Naive B cell (primary cell): ENCODE data around the gene ZBTB43. TPM values are rescaled to one million over a fixed set of nuclear protein-coding genes. Genes with fewer than 3 reads are reported as not detected.
"Not testable (repeated sequence)": the region's sequence is repeated elsewhere in the genome, so short reads cannot be mapped to it uniquely, and the experiment has no call there.

Source experiments
- ATAC-seq, 2 donors: fragments of 150-1000 bp; cut with Tn5 transposase; 2 replicates each; pipeline ENCODE4 v1.10.0; 2021; ENCODE audit warnings: low read depth in 2 of 2, mild to moderate bottlenecking in 2 of 2, moderate library complexity in 2 of 2
- DNase-seq: peaks from one replicate; pipeline ENCODE4 v3.0.0; 2022
- H3K27ac Mint-ChIP-seq, 6 donors: one replicate each; pipeline ENCODE4 v1.8.0; 2020 to 2022; ENCODE audit warnings: mild to moderate bottlenecking in 6 of 6, mixed read lengths in 6 of 6, moderate library complexity in 5 of 6, inconsistent platforms in 2 of 6
- H3K27me3 Mint-ChIP-seq, 3 donors: one replicate each; pipeline ENCODE4 v1.8.0; 2021 to 2022; ENCODE audit warnings: mixed read lengths in 3 of 3, mild to moderate bottlenecking in 1 of 3
- H3K36me3 Mint-ChIP-seq, 2 donors: one replicate each; pipeline ENCODE4 v1.8.0; 2020 to 2022; ENCODE audit warnings: mixed read lengths in 2 of 2, inconsistent platforms in 1 of 2, mild to moderate bottlenecking in 1 of 2
- H3K4me1 Mint-ChIP-seq, 3 donors: one replicate each; pipeline ENCODE4 v1.8.0; 2020 to 2022; ENCODE audit warnings: mixed read lengths in 3 of 3, inconsistent platforms in 1 of 3, mild to moderate bottlenecking in 1 of 3, moderate library complexity in 1 of 3
- H3K4me3 Mint-ChIP-seq, 8 donors: one replicate each; pipeline ENCODE4 v1.8.0; 2020 to 2022; ENCODE audit warnings: mild to moderate bottlenecking in 8 of 8, mixed read lengths in 8 of 8, moderate library complexity in 8 of 8, inconsistent platforms in 2 of 8
- H3K9me3 Mint-ChIP-seq, 7 donors: one replicate each; pipeline ENCODE4 v1.8.0; 2020 to 2022; ENCODE audit warnings: mixed read lengths in 7 of 7, mild to moderate bottlenecking in 5 of 7, inconsistent platforms in 2 of 7, moderate library complexity in 1 of 7
- polyA plus RNA-seq, 6 donors: library from polyadenylated mRNA; unstranded; fragments of 300-500 nt; fragmentation: Illumina TruSeq; gene quantifications; one replicate each; pipeline ENCODE4 v1.2.3, GENCODE V29; 2021; ENCODE audit warnings: low read depth in 6 of 6

ZBTB43 gene
- 10 to 100 TPM in 4 of 6 donors, 1 to 10 TPM in 2; 9.8 to 15.6 (median 11.4) TPM for polyA plus RNA-seq

- H3K27ac Mint-ChIP-seq, result peak within 1 kb of the TSS; percentile 94 to 99 (median 97)
- peaks cover 5 to 14% of the 10 kb centered on the region in 2 donors for H3K36me3 Mint-ChIP-seq
- ATAC-seq, result peak; percentile 89 to 91
- H3K4me1 Mint-ChIP-seq, result peaks cover 28 to 35% (median 32%) of the 10 kb centered on the region in 3 donors
- peak; percentile 97 for DNase-seq
- peak within 1 kb of the TSS; percentile 88 to 97 (median 94) for H3K4me3 Mint-ChIP-seq
- H3K27me3 Mint-ChIP-seq, result no peaks in the 10 kb centered on the region
- H3K9me3 Mint-ChIP-seq, result peaks cover 0 to 5% (median 2%) of the 10 kb centered on the region in 7 donors
Observed at GRCh38 chr9:126804696-126805553, at the start of gene ZBTB43. Gene ZBTB43, plus strand, starts transcription at chr9:126805040. Its CDS starts 27,470 bp downstream, at chr9:126832510.

- Mint-ChIP-seq H3K4me1 (peaks cover 0 to 6% (median 3%) of the 10 kb centered on the region in 3 donors), H3K27ac (no peak overlapping the region), H3K36me3 (no peaks in the 10 kb centered on the region), H3K9me3 (no peaks in the 10 kb centered on the region), H3K4me3 (no peak overlapping the region), H3K27me3 (peaks cover 5 to 16% (median 7%) of the 10 kb centered on the region in 3 donors)
- ATAC-seq (no peak), DNase-seq (no peak)
Observed at GRCh38 chr9:126755317-126755875, 49.4 kb upstream of the ZBTB43 start.

GRCh38 chr9:126756238-126756637 is 48.6 kb upstream of the ZBTB43 start:
- no peak overlapping the region for H3K4me3 Mint-ChIP-seq
- H3K36me3 Mint-ChIP-seq, result no peaks in the 10 kb centered on the region
- peaks cover 0 to 5% (median 0%) of the 10 kb centered on the region in 3 donors for H3K4me1 Mint-ChIP-seq
- peaks cover under 1 to 14% (median 7%) of the 10 kb centered on the region in 3 donors for H3K27me3 Mint-ChIP-seq
- H3K27ac Mint-ChIP-seq, result peak overlapping the region in 1 of 6 donors; percentile 25
- ATAC-seq (no peak), DNase-seq (no peak)
- H3K9me3 Mint-ChIP-seq, result no peaks in the 10 kb centered on the region

GRCh38 chr9:126756876-126757415 is 47.9 kb upstream of the ZBTB43 start:
- H3K36me3 Mint-ChIP-seq, result no peaks in the 10 kb centered on the region
- ATAC-seq (no peak), DNase-seq (no peak)
- no peaks in the 10 kb centered on the region for H3K4me1 Mint-ChIP-seq
- peaks cover 0 to 13% (median 7%) of the 10 kb centered on the region in 3 donors for H3K27me3 Mint-ChIP-seq
- H3K27ac Mint-ChIP-seq, result no peak overlapping the region
- no peak overlapping the region for H3K4me3 Mint-ChIP-seq
- no peaks in the 10 kb centered on the region for H3K9me3 Mint-ChIP-seq

- Mint-ChIP-seq H3K36me3 (no peaks in the 10 kb centered on the region), H3K9me3 (no peaks in the 10 kb centered on the region), H3K27ac (no peak overlapping the region), H3K4me3 (no peak overlapping the region), H3K4me1 (no peaks in the 10 kb centered on the region), H3K27me3 (peaks cover 0 to 13% (median 7%) of the 10 kb centered on the region in 3 donors)
- DNase-seq (no peak), ATAC-seq (no peak)
Observed at GRCh38 chr9:126758916-126759585, 45.8 kb upstream of the ZBTB43 start.

- H3K4me3 Mint-ChIP-seq, result no peak overlapping the region
- no peaks in the 10 kb centered on the region for H3K4me1 Mint-ChIP-seq
- H3K9me3 Mint-ChIP-seq, result no peaks in the 10 kb centered on the region
- H3K27ac Mint-ChIP-seq, result no peak overlapping the region
- peaks cover 0 to 13% (median 7%) of the 10 kb centered on the region in 3 donors for H3K27me3 Mint-ChIP-seq
- DNase-seq (no peak), ATAC-seq (no peak)
- no peaks in the 10 kb centered on the region for H3K36me3 Mint-ChIP-seq
Observed at GRCh38 chr9:126761274-126761673, 43.6 kb upstream of the ZBTB43 start.

GRCh38 chr9:126763130-126763764 is 41.6 kb upstream of the ZBTB43 start:
- peaks cover 0 to 9% (median 4%) of the 10 kb centered on the region in 3 donors for H3K27me3 Mint-ChIP-seq
- H3K4me1 Mint-ChIP-seq, result no peaks in the 10 kb centered on the region
- H3K4me3 Mint-ChIP-seq, result no peak overlapping the region
- no peak overlapping the region for H3K27ac Mint-ChIP-seq
- H3K9me3 Mint-ChIP-seq, result no peaks in the 10 kb centered on the region
- ATAC-seq, result no peak
- no peak for DNase-seq
- no peaks in the 10 kb centered on the region for H3K36me3 Mint-ChIP-seq

GRCh38 chr9:126773004-126773607 is 31.7 kb upstream of the ZBTB43 start:
- no peaks in the 10 kb centered on the region for H3K36me3 Mint-ChIP-seq
- H3K27me3 Mint-ChIP-seq, result peaks cover 11 to 20% (median 15%) of the 10 kb centered on the region in 3 donors
- no peak for DNase-seq
- no peaks in the 10 kb centered on the region for H3K4me1 Mint-ChIP-seq
- ATAC-seq, result no peak
- H3K9me3 Mint-ChIP-seq, result peaks cover 0 to 5% (median 0%) of the 10 kb centered on the region in 7 donors
- H3K4me3 Mint-ChIP-seq, result no peak overlapping the region
- no peak overlapping the region for H3K27ac Mint-ChIP-seq

- no peaks in the 10 kb centered on the region for H3K9me3 Mint-ChIP-seq
- no peak overlapping the region for H3K4me3 Mint-ChIP-seq
- H3K27me3 Mint-ChIP-seq, result peaks cover 28 to 33% (median 29%) of the 10 kb centered on the region in 3 donors
- ATAC-seq (no peak), DNase-seq (no peak)
- H3K36me3 Mint-ChIP-seq, result no peaks in the 10 kb centered on the region
- no peaks in the 10 kb centered on the region for H3K4me1 Mint-ChIP-seq
- H3K27ac Mint-ChIP-seq, result no peak overlapping the region
Observed at GRCh38 chr9:126775926-126776325, 28.9 kb upstream of the ZBTB43 start.

- no peak for ATAC-seq
- Mint-ChIP-seq H3K4me1 (peaks cover 0 to 6% (median 6%) of the 10 kb centered on the region in 3 donors), H3K9me3 (no peaks in the 10 kb centered on the region), H3K27me3 (peaks cover 29 to 42% (median 39%) of the 10 kb centered on the region in 3 donors), H3K36me3 (no peaks in the 10 kb centered on the region), H3K27ac (no peak overlapping the region), H3K4me3 (no peak overlapping the region)
- DNase-seq, result no peak
Observed at GRCh38 chr9:126777733-126778132, 27.1 kb upstream of the ZBTB43 start.

GRCh38 chr9:126778141-126778540 is 26.7 kb upstream of the ZBTB43 start:
- no peak for DNase-seq
- Mint-ChIP-seq H3K4me1 (peaks cover 0 to 6% (median 6%) of the 10 kb centered on the region in 3 donors), H3K27me3 (peaks cover 29 to 46% (median 35%) of the 10 kb centered on the region in 3 donors), H3K4me3 (no peak overlapping the region), H3K36me3 (no peaks in the 10 kb centered on the region), H3K9me3 (no peaks in the 10 kb centered on the region), H3K27ac (peak overlapping the region in 1 of 6 donors; percentile 75)
- no peak for ATAC-seq

- not testable (repeated sequence) for ATAC-seq, H3K27ac Mint-ChIP-seq, H3K36me3 Mint-ChIP-seq, H3K4me3 Mint-ChIP-seq, H3K4me1 Mint-ChIP-seq, H3K9me3 Mint-ChIP-seq, DNase-seq
- peaks cover 29 to 47% (median 34%) of the 10 kb centered on the region in 3 donors for H3K27me3 Mint-ChIP-seq
Observed at GRCh38 chr9:126778696-126779095, 26.1 kb upstream of the ZBTB43 start.
